ENCODE data around the gene A1BG.

- no peak for TF ChIP-seq CTCF (IDR thresholded peaks at IDR 0.05)
- peak; percentile 78 for TF ChIP-seq POLR2A (IDR thresholded peaks at IDR 0.05)
These were observed 33.5 kb upstream of the A1BG start, which contains the start of gene RPS5 for GRCh38 chr19:58386576-58387337.

Data from right lobe of liver (tissue), 4 donors.